Fibroblast of skin of abdomen (primary cell): ENCODE results near the gene ETF1.
"Not testable (repeated sequence)": the region's sequence is repeated elsewhere in the genome, so short reads cannot be mapped to it uniquely, and the experiment has no call there.

Experiments used
- DNase-seq: peaks from one replicate; pipeline ENCODE4 v3.0.0-alpha.2; 2013

Gene ETF1

DNA sequence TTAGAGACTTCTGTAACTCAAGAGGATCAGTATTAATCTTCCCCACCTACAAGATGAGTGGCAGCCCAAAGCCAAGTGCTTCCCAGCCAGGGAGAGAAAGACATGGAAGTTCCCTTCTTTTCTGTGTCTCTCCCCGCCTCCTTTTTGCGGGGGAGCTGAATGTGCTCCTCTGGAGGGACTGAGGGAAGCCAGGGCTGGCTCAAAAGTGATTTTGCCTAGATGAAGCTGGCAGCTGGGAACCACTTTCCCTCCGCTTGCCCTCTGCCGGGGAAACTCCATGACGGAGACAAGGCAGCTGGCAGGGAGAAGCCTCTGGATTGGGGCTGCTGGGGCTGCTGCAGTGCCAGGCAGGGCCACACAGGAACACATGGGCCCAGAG, 53.4 kb downstream of the ETF1 start:
- DNase-seq: no peak

DNA sequence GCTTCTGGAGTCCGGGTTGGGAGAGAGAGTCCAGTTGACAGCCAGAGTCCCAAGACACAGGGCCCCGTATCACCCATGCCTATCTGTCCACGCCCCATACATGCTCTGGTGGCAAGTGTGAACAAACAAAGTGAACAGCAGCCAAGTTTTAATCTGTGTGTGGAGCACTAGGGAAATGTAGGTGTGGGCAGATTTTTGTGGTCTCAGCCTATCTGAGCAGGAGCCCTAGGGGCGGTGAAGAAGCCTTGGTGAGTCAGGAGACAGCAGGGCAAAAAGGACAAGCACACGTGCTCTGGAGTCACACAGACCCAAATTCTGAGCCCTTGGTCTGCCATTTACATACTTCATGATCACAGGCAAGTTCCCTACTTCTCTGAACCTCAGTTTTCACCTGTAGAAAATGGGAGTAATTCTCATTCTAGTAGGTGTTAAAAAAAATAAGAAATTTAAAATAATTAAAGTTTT, 54.5 kb downstream of the ETF1 start:
- peak; percentile 29 for DNase-seq

DNA sequence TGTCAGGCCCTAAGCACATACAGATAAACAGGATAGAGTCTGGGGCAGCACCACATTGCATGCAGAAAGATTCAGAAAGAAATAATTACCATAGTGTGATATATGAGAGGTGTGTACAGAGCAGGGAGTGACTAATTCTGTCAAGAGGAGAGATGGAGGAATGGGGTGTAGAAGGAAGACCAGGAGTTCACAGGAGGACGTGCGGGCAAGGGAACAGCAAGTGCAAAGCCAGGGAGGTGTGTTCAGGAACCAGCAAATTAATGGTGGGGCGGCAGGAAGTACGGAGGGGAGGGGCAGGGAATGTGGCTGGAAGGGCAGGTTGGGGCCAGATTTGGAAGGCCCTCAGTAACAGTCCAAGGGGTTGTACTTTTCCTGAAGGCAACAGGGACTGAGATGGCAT, 60.4 kb downstream of the ETF1 start:
- no peak for DNase-seq

DNA sequence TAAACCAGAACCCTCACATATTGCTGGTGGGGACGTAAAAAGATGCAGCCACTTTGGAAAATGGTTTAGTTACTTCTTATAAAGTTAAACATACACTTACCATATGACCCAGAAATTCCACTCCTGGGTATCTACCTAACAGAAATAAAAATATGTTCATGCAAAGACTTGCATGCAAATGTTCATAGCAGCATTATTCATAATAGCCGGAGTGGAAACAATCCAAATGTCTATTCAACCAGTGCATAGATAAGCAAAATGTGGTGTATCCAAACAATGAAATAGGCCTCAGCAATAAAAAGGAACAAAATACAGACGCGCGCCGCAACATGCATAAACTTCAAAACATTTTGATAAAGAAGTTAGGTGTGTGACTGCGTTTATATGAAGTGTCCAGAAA, 66.1 kb downstream of the ETF1 start:
- DNase-seq: no peak

DNA sequence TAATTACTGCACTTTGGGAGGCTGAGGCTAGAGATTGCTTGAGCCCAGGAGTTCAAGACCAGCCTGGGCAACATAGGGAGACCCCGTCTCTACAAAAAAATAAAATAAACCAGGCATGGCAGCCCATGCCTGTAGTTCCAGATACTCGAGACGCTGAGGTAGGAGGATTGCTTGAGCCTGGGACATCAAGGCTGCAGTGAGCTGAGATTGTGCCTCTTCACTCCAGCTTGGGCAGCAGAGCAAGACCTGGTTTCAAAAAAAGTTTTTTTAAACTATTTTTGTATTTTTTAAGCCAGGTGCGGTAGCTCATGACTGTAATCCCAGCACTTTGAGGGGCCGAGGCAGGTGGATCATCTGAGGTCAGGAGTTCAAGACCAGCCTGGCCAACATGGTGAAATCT, 69.9 kb downstream of the ETF1 start:
- not testable (repeated sequence) for DNase-seq

DNA sequence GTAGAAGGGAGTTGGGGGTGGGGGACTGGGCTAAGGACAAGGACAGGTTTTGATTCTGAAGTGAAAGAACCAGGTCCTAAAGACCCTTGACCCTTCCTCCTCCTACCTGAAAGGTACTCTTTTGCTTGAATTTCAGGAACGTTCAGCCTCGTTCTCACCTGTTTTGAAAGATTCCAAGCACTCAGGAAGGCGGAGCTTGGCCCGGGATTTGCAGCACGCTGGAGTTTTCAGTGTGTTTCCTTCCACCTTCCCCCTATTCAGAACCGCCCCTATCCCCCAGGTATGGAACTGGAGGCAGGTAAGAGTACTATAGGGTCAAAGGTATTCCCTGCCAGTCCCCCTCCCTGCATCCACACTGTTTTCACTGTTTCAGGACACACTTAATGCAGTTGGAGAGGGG, 70.7 kb downstream of the ETF1 start:
- no peak for DNase-seq

DNA sequence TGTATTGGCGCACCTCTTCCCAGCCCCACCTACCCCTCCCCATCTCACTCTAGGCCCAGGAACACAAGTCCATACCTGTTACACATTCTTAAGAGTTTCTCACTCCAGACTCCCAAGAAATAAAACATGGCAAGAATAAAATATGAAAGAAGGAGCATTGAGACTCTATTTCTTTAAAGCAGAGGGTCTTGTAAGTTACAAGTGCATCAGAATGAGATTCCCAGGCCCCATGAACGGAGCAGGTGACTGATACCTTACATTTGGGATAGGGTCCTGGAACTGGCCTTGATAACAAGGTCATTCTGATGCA, 72.0 kb downstream of the ETF1 start:
- no peak for DNase-seq

DNA sequence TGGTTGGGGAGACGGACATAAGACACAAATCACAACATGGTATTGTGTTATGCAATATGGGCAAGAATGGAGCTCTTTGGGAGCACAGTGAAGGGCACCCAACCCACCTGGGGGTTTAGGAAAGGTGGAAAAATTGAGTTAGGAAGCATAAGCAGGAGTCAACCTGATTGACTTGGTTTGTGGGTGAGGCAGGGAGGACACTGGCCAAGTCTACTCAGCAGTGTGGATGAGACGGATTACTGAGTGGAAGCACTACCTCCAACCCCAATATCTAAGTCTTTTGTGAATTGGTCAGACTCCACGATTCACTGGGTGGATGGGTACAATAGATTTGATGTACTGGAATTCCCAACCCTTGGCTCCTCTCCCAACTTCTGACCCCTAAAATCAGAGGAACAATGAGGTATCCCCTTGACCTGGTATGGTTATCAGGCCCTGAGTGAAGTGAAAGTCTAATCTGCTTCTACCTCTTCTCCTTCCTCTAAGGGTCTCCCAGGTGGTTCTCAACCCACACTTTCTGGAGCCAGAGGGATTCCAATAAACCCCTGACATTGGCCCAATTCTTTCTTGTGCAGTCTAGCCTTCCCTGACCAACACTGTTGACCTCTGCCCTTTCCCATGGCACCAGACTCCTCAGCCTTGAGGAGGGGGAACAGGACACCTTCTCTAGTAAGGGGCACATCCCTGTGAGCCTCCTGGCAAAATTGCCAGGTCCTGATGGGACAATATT, 72.5 kb downstream of the ETF1 start:
- DNase-seq: peak; percentile 45

DNA sequence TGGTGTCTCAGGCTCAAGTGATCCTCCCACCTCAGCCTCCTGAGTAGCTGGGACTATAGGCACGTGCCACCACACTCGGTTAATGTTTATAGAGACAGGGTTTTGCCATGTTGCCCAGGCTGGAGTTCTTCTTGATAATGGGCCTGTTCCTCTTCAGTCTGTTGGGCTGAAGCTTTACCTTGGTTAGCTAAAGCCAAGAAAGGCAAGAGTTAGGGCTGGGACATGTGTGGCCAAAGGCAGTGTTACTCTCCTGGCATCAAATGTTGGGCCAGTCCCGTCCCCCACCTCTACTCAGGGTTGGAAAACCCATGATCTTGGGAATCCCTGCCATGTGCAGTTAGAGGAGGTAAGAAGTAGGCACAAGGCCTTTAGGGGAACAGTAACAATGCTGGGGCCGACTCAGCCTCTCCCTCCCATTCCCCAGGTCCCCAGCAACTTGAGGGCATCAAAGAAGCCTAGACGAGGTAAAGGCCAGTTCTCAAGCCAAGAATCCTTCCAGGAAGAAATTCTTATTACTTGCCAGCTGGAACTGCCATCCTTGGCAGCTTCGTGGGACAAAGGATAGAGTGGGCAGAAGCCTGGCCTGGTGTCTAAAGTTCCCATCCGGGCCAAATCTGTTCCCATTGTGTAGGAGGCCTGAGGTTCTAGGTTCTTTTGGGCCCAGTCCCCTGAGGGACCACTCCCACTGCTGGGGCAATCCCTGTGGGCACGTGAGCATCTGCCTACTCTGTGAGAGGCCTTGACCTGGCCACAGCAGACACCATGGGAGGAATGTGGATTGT, 73.3 kb downstream of the ETF1 start:
- peak; percentile 45 for DNase-seq

DNA sequence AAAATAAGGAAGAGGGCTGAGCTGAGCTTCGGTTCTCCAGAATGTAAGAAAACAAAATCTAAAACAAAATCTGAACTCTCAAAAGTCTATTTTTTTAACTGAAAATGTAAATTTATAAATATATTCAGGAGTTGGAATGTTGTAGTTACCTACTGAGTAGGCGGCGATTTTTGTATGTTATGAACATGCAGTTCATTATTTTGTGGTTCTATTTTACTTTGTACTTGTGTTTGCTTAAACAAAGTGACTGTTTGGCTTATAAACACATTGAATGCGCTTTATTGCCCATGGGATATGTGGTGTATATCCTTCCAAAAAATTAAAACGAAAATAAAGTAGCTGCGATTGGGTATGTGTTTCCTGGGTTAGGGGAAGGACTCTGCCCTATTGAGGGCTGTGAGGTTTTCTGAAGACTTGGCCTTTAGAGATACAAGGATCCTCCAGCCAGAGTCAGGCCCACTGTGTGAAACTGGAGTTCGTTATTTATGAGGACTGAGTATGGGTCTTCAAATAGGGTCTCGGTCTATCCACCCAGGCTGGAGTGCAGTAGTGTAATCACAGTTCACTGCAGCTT, 74.0 kb downstream of the ETF1 start:
- DNase-seq: peak; percentile 26

DNA sequence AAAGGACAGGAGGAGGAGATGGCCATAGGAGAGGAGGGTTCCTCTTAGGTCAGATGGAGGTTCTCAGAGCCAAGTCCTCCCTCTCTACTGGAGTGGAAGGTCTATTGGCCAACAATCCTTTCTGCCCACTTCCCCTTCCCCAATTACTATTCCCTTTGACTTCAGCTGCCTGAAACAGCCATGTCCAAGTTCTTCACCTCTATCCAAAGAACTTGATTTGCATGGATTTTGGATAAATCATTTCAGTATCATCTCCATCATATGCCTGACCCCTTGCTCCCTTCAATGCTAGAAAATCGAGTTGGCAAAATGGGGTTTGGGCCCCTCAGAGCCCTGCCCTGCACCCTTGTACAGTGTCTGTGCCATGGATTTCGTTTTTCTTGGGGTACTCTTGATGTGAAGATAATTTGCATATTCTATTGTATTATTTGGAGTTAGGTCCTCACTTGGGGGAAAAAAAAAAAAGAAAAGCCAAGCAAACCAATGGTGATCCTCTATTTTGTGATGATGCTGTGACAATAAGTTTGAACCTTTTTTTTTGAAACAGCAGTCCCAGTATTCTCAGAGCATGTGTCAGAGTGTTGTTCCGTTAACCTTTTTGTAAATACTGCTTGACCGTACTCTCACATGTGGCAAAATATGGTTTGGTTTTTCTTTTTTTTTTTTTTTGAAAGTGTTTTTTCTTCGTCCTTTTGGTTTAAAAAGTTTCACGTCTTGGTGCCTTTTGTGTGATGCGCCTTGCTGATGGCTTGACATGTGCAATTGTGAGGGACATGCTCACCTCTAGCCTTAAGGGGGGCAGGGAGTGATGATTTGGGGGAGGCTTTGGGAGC, 74.7 kb downstream of the ETF1 start:
- DNase-seq: no peak

DNA sequence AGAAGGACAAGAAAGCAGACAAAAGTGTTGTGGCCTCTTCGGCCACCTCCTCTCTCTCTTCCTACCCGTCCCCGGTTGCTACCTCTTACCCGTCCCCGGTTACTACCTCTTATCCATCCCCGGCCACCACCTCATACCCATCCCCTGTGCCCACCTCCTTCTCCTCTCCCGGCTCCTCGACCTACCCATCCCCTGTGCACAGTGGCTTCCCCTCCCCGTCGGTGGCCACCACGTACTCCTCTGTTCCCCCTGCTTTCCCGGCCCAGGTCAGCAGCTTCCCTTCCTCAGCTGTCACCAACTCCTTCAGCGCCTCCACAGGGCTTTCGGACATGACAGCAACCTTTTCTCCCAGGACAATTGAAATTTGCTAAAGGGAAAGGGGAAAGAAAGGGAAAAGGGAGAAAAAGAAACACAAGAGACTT, 75.3 kb downstream of the ETF1 start:
- DNase-seq: no peak

DNA sequence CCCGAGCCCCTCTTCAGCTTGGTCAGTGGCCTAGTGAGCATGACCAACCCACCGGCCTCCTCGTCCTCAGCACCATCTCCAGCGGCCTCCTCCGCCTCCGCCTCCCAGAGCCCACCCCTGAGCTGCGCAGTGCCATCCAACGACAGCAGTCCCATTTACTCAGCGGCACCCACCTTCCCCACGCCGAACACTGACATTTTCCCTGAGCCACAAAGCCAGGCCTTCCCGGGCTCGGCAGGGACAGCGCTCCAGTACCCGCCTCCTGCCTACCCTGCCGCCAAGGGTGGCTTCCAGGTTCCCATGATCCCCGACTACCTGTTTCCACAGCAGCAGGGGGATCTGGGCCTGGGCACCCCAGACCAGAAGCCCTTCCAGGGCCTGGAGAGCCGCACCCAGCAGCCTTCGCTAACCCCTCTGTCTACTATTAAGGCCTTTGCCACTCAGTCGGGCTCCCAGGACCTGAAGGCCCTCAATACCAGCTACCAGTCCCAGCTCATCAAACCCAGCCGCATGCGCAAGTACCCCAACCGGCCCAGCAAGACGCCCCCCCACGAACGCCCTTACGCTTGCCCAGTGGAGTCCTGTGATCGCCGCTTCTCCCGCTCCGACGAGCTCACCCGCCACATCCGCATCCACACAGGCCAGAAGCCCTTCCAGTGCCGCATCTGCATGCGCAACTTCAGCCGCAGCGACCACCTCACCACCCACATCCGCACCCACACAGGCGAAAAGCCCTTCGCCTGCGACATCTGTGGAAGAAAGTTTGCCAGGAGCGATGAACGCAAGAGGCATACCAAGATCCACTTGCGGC, 75.9 kb downstream of the ETF1 start:
- DNase-seq: peak; percentile 27

DNA sequence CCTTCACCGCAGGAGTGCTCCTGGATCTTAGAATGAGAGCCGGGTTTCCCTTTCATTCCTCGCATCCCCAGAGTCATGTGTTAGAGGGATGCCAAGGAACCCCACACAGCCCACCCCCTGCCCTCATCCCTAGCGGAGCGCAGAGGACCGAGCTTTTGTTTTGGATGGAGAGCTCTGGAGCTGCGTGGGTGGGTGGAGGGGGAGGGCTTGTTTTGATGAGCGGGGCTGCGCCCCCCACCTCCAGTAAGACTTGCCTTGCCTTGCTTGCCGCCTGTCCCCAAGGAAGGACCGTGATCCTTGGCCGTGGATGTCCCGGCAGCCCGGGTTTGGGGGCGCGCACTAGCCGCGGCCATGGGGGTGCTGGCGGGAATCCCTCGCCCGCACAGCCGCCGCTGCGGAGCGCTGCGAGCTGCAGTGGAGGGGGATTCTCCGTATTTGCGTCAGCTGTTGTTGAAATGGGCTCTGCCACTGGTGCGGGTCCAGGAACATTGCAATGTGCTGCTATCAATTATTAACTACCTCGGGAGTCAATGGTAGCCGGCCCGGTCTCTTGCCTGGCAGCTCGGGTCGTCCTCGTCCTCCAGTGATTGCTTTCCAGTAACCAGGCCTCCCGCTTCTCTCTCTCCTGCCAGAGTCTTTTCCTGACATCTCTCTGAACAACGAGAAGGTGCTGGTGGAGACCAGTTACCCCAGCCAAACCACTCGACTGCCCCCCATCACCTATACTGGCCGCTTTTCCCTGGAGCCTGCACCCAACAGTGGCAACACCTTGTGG, 76.7 kb downstream of the ETF1 start:
- peak; percentile 31 for DNase-seq

DNA sequence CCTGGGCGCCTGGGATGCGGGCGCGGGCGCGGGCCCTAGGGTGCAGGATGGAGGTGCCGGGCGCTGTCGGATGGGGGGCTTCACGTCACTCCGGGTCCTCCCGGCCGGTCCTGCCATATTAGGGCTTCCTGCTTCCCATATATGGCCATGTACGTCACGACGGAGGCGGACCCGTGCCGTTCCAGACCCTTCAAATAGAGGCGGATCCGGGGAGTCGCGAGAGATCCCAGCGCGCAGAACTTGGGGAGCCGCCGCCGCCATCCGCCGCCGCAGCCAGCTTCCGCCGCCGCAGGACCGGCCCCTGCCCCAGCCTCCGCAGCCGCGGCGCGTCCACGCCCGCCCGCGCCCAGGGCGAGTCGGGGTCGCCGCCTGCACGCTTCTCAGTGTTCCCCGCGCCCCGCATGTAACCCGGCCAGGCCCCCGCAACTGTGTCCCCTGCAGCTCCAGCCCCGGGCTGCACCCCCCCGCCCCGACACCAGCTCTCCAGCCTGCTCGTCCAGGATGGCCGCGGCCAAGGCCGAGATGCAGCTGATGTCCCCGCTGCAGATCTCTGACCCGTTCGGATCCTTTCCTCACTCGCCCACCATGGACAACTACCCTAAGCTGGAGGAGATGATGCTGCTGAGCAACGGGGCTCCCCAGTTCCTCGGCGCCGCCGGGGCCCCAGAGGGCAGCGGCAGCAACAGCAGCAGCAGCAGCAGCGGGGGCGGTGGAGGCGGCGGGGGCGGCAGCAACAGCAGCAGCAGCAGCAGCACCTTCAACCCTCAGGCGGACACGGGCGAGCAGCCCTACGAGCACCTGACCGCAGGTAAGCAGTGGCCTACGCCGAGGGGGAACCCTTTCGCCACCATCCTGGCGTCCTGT, 77.5 kb downstream of the ETF1 start, which contains the start of gene EGR1:
EGR1 (plus strand) TSS at position 219 of the 864 bp plus-strand sequence; CDS start at position 502, 283 bp downstream.
- DNase-seq: peak; percentile 96

DNA sequence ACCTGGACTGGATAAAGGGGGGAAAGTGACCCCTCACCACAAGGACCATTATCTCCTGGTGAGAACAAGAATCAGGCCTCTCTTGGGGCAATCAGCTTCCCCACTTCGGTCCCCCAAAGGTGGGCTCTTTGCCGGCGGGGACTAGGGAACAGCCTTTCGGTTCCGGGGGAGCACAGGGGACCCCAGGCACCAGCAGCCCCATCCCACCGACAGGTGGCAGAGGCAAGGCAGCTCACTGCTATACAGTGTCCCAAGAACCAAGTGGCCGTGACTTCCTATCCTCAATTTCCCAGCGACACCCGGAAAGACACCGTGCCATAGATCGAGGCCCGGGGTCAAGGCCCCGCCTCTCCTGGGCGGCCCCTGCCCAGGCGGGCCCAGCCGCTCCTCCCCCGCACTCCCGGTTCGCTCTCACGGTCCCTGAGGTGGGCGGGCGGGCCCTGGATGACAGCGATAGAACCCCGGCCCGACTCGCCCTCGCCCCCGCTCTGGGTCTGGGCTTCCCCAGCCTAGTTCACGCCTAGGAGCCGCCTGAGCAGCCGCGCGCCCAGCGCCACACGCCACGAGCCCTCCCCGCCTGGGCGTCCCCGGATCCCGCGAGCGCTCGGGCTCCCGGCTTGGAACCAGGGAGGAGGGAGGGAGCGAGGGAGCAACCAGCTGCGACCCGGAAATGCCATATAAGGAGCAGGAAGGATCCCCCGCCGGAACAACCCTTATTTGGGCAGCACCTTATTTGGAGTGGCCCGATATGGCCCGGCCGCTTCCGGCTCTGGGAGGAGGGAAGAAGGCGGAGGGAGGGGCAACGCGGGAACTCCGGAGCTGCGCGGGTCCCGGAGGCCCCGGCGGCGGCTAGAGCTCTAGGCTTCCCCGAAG, 78.4 kb downstream of the ETF1 start:
- DNase-seq: peak; percentile 99

DNA sequence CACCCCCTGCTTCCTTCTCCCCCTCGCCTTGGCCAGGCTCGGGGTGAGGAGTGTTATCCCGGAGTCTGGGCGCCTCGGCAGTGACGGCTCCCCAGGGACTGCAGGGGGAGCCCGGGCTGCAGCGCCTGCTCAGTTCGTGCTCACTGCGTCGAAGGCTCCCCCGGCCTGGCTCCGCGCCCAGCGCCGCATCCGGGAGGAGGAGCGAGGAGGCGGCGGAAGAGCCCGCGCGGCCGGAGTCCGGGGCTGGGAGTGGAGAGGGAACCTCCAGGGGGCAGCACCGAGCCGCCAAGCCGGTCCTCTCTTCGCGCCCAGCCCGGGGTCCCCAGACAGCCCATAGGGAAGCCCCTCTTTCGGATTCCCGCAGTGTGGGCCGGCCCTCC, 79.0 kb downstream of the ETF1 start:
- peak; percentile 97 for DNase-seq

DNA sequence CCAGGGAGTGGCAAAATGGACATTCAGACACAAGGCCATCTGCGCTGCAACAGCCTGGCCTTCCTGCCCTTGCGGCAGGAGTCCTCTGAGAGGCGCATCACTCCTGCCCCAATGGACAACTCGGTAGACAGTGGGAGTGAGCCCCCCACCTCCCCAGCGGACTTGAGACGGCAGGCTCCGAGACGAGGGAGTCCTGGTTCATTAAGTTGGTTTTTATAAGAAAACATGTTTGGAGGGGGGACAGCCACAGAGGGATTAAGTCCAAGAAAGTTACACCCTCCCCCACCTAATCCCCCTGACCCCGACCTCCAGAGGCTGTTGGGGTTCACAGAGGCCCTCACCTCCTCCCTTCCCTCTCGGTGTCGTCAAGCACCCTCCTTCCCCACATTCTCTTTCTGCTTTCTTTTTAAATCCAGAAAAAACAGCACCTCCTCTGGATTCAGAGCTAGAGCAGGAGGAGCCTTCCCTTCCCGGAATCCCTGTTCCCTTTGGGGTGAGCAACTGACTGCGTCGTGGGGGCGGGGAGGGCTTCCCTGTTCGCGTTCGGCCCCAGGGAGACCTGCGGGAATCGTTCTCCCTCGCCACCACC, 79.5 kb downstream of the ETF1 start:
- DNase-seq: peak; percentile 32
